HG02938 (cell line): ENCODE measurements around the gene USP9Y.
A peak's percentile ranks its signal among the peaks of the same experiment; 100 is the strongest.
"Not testable (repeated sequence)": the region's sequence is repeated elsewhere in the genome, so short reads cannot be mapped to it uniquely, and the experiment has no call there.

ENCODE experiments used
- ATAC-seq: cut with Tn5 transposase; IDR thresholded peaks from one replicate; pipeline ENCODE4 v1.9.1; 2021; ENCODE audit warnings: mild to moderate bottlenecking, moderate library complexity; ENCODE audit not compliant: unreplicated experiment

Gene USP9Y

GRCh38 chrY:12701181-12701695 lies at the start of gene USP9Y:
Gene USP9Y, plus strand, starts transcription at chrY:12701231. Its CDS starts 8,217 bp downstream, at chrY:12709448.
- ATAC-seq = no peak

GRCh38 chrY:12651621-12652036 lies 49.4 kb upstream of the USP9Y start:
- ATAC-seq = no peak

- peak; percentile 49 for ATAC-seq
Observed at GRCh38 chrY:12661745-12662681, 39.0 kb upstream of the USP9Y start.

GRCh38 chrY:12662745-12663591 lies 38.1 kb upstream of the USP9Y start:
- ATAC-seq = peak; percentile 38

- ATAC-seq = not testable (repeated sequence)
Observed at GRCh38 chrY:12663845-12664244, 37.2 kb upstream of the USP9Y start.

- no peak for ATAC-seq
Observed at GRCh38 chrY:12678111-12678510, 22.9 kb upstream of the USP9Y start.

GRCh38 chrY:12681535-12681934 lies 19.5 kb upstream of the USP9Y start:
- ATAC-seq = no peak

- ATAC-seq = no peak
Observed at GRCh38 chrY:12688337-12688736, 12.7 kb upstream of the USP9Y start.

- no peak for ATAC-seq
Observed at GRCh38 chrY:12700087-12700486, 944 bp upstream of the USP9Y start.

- no peak for ATAC-seq
Observed at GRCh38 chrY:12702174-12702573, 1.1 kb downstream of the USP9Y start.

- ATAC-seq = no peak
Observed at GRCh38 chrY:12710460-12710859, 9.4 kb downstream of the USP9Y start.

GRCh38 chrY:12715376-12715775 lies 14.3 kb downstream of the USP9Y start:
- ATAC-seq = no peak

GRCh38 chrY:12729746-12730145 lies 28.7 kb downstream of the USP9Y start:
- no peak for ATAC-seq

GRCh38 chrY:12733625-12734024 lies 32.6 kb downstream of the USP9Y start:
- peak; percentile 92 for ATAC-seq

- no peak for ATAC-seq
Observed at GRCh38 chrY:12734051-12734450, 33.0 kb downstream of the USP9Y start.

- ATAC-seq = no peak
Observed at GRCh38 chrY:12741414-12741813, 40.4 kb downstream of the USP9Y start.

GRCh38 chrY:12742725-12743124 lies 41.7 kb downstream of the USP9Y start:
- ATAC-seq = no peak

- no peak for ATAC-seq
Observed at GRCh38 chrY:12744091-12744490, 43.1 kb downstream of the USP9Y start.

GRCh38 chrY:12749293-12749692 lies 48.3 kb downstream of the USP9Y start:
- ATAC-seq = no peak

GRCh38 chrY:12752856-12753255 lies 51.8 kb downstream of the USP9Y start:
- no peak for ATAC-seq

- ATAC-seq = no peak
Observed at GRCh38 chrY:12756021-12756420, 55.0 kb downstream of the USP9Y start.
